CD1c-positive myeloid dendritic cell (primary cell): ENCODE measurements around the gene PRSS27.
"Not testable (repeated sequence)": the region's sequence is repeated elsewhere in the genome, so short reads cannot be mapped to it uniquely, and the experiment has no call there.

ENCODE experiments used
- DNase-seq: peaks from one replicate; pipeline ENCODE4 v3.0.0-alpha.2; 2016; ENCODE audit errors: extremely low spot score

Gene PRSS27

GRCh38 chr16:2724816-2725348 lies 4.9 kb upstream of the PRSS27 start:
- no peak for DNase-seq

DNA sequence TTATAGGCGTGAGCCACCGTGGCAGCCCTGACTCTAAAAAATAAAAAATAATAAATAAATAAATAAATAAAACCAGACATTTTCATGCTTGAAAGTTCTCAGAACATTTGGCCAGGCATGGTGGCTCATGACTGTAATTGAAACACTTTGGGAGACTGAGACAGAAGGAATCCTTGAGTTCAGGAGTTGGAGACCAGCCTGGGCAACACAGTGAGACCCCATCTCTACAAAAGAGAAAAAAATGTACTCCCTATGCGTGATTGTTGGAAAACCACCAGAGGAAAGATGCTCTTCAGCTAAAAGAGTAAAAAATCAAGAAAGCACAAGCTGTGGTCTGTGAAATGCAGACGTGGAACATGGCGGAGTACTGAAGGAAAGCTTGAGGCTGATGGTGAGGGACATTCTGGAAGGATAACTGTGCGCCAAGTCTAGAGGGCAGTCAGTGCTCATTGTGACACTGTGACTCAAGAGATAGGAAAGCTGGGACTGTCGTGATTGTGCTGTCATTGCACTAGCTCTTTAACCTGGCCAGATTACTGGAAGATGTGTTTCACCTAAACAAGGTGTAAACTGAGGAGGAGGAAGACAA lies 4.2 kb upstream of the PRSS27 start:
- DNase-seq: no peak

DNA sequence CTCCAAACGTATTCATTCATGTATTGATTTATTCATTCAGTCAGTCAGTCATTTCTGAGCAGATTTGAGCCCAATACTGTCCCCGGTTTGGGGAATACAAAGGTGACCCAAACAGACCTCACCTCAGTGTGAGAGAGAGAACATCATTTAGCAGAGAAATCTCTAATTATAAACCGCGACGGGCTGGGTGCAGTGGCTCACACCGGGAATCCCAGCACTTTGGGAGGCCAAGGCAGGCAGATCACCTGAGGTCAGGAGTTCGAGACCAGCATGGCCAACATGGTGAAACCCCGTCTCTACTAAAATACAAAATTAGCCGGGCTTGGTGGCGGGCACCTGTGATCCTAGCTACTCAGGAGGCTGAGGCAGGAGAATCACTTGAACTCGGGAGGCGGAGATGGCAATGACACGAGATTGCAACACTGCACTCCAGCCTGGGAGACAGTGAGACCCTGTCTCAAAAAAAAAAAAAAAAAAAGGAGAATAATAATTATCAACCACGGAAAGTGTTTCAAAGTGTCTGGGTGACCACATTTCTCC lies 1.7 kb upstream of the PRSS27 start:
- DNase-seq: not testable (repeated sequence)

- peak; percentile 88 for DNase-seq
Observed at GRCh38 chr16:2720719-2721633, 952 bp upstream of the PRSS27 start.

DNA sequence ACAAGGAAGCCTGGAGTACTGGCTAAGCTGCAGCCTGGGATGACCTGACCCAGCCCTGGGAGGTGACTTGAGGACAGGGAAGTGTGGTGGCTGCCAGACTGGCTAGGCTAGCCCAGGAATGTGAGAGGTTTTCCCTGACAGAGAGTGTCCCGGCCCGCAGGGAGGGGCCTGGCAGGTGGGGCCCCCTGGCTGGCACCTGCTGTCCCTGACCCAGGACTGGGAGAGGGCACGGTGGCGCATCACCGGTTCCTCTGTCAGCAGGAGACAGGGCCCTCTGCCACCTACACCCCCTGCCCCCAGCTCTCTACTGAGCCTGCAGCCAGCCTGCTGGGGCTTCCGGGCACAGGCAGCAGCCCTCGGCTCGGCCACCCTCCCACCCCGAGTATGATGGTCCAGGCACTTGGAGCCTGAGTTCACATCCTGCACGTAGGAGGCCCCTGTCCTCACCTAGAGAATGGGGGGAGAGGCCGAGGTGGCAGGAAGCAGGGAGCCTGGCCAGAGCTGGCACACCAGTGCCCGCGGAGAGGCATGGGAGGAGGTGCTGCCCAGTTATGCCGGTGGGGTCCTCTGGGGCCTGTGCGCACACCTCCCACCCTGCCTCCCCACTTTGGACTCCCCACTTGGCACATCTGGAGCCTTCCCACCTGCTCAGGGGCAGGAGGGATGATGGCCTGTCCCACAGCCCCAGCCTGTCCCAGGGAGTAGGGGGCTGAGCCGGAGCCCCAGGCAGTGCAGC lies 528 bp downstream of the PRSS27 start:
- no peak for DNase-seq

DNA sequence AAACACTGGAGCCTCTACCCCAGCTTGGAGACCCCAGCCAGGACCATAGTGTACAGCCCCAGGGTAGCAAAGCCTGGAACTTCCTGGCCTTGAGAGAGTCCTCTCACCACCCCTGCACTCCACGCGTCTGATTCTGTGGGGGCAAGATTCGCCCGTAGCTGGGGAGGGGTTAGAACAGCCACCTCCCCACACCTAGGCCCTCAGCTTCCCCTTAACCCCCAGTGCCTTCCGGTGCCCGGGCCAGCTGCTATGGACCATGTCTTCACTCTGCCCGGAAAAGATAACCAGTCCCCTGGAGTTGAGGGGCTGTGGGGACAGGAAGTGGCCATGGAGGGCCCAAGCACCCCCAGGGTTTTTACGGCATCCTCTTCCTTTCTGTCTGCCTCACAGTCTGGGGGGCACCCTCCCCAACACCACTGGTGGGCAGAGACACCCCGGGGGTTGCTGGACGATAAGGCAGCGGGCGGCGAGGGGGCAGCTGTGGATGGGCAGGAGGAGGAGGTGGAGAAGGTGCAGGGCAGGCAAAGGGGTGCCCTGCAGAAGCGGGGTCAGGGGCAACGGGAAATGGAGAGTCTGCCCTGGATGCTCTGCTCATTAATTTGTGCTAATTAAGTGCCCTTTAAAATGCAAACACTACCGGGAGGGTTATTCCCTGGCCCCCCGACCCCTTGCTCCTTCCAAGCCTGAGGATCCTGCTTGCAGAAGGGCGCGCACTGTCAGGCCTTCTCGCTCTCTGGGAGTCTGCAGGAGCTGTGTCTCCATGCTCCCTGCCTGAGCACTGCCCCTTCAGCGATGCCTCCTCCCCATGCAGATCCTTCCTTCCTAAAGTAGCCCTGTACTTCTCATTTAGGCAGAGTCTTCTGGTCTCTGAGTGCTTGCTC lies 2.4 kb downstream of the PRSS27 start:
- no peak for DNase-seq

GRCh38 chr16:2716948-2717347 lies 3.1 kb downstream of the PRSS27 start:
- no peak for DNase-seq

DNA sequence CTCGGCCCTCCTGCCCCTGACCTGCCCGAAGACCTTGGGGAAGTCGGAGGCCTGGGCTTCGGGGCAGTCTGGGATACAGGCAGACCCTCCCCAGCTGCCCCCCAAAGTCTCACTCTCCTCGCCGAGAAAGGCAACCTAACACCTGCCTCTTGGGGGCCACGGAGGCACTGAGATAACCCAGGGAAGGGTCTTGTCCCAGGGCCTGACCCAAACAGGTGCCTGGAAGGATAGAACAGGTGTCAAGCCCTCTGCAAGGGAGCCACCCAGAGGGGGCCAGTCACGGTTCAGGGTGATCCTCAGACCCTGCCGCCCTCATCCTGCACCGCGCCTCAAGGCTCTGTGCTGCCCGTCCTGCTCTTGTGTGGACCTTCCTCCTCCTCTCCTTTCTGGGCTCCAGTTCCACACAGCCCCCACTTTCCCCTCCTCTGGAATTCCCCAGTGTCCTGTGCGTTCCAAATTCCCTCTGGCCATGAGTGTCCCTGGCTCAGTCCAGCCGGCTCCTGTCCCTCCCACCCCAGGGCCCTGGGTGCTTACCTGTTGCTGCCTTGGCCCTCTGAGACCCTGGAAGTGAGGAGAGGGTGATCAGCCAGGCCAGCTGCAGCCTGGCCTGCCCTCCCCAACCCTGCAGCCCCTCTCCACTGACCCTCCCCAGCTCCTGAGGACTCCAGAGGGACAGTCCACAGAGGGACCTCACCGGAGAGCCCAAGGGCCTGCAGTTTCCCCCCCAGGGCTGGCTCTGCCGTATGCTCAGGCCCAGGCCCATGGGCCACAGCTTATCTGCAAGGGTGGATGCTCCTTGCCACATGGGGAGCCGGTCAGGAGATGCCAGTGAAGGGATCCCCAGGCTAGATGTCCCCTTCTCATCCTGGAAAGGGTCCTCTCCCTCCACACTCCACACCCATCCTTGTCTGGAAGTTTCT lies 3.8 kb downstream of the PRSS27 start:
- DNase-seq: no peak

- DNase-seq: peak; percentile 93
Observed at GRCh38 chr16:2715519-2715918, 4.5 kb downstream of the PRSS27 start.

GRCh38 chr16:2715064-2715463 lies 5.0 kb downstream of the PRSS27 start:
- DNase-seq: no peak

GRCh38 chr16:2713985-2714774 lies 5.8 kb downstream of the PRSS27 start:
- no peak for DNase-seq

GRCh38 chr16:2713523-2713922 lies 6.5 kb downstream of the PRSS27 start:
- DNase-seq: peak; percentile 9

- no peak for DNase-seq
Observed at GRCh38 chr16:2712546-2712945, 7.5 kb downstream of the PRSS27 start.

DNA sequence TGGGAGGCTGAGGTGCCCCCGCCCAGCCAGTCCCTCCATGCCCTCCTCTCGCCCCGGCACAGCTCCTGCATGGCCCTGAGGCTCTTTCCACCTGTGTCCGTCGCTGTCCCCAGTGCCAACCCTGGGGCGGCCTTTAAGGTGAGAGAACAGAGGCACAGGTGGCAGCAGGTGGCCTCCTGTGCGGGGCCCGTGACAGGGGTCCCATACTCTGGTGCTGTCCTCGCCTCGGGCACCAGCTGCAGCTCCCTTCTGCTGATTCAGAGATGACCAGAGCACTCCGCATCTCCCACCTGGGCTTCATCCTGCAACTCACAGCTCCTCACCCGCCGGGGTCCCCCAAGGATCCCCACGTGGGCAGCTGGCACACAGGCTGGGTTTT lies 8.0 kb downstream of the PRSS27 start:
- no peak for DNase-seq

- DNase-seq: no peak
Observed at GRCh38 chr16:2711370-2712062, 8.5 kb downstream of the PRSS27 start.

DNA sequence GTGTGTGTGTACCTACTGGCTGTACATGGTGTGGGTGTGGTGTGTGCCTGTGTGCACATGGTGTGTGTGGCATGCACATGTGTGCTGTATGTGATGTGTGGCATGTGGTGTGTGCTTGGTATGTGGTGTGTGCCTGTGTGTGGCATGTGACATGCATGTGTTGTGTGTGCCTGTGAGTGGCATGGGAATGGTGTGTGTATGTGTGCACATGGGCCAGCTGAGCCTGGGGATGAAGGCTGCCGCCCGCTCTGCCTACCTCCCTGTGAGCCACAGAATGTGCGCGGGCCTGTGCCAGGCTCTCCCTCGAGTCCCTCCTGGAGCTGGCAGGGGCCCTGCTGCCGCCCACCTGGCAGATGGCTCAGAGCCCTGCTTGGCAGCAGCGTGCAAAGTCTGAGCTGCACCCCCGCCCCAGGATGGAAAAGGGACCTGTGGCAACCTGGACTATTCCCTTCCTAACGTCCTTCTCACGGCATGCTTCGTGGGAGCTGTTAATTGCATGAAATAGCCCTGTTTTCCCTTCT lies 9.3 kb downstream of the PRSS27 start:
- DNase-seq: no peak

GRCh38 chr16:2710021-2710710 lies 9.9 kb downstream of the PRSS27 start:
- DNase-seq: no peak

DNA sequence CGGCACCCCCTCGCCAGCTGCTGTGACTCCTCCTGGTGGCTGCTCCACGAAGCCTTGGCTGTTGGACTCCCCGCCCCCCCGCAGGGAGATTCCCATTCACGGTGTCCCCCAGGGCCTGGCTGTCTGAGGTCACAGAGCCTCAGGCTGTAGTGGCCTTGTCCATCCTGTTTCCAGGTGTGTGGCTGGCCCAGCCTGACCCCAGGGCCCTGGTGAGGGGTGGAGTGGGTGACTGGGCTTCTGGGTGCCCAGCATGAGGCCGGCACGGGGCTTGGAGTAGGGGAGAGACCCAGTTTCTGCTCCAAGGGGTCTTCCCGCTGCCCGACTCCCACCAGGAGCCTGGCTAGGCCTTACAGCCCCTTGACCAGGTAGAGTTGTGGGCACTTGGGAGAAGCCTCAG lies 10.4 kb downstream of the PRSS27 start:
- no peak for DNase-seq
